ENCODE data around the gene CFAP99. TPM values are rescaled to one million over a fixed set of nuclear protein-coding genes. Genes with fewer than 3 reads are reported as not detected.

Gene CFAP99
- total and polyA plus RNA-seq, 9 of the 15 experiments (the other 6 are each of a cell fraction or from before 2014, with no cell fraction given): 0.07 to 0.18 (median 0.09) TPM; not detected in 6

DNA sequence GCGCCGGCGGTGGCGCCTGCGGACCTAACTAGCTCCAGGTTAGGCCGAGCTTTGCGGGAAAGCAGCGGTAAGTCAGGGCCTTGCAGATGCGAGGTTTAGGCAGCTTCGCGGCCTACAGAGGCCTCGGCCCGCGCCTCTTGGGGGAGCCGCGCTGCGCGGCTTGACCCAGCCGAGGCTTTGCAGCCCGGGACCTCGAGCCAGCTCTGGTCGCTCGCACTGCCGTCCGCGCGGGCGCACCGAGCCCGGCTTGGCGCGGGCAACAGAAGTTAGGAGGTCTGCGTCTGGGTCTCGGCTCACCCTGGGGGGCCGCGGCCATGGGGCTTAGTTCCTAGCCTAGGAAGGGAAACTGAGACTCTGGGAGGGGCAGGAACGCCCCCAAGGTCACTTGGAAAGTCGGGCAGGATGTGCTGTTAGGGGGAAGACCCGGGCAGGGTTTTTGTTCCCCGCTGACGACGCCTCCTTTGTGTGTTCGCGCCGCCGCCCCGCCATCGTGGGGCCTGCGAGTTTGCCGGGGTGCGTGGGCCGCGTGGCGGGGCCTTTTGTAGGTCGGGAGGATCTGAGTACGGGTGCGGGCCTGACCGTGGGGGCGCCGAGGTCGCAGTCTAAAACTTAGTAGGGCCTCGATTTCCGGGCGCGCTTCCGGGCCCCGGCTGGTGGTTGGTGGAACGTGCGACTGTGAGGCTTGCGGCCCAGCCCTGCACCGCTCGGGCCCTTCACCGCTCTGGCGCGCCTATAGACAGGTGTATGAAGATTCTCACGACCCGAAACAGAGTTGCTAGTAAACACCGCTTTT lies 50.6 kb downstream of the CFAP99 start (continued):
- TF ChIP-seq RBFOX2 (IDR thresholded peaks at IDR 0.05; ENCODE audit: low read depth, low read length) (peak; percentile 68), L3MBTL2 (IDR thresholded peaks at IDR 0.05) (peak; percentile 74), ETS1 (conservative IDR thresholded peaks at IDR 0.05; ENCODE audit: control insufficient read depth, low read depth, low read length) (peak; percentile 53; the same call in 1 of the 2 replicates), RBBP5 (IDR thresholded peaks at IDR 0.05; ENCODE audit: borderline replicate concordance, insufficient read depth, low read length, poor library complexity, severe bottlenecking) (peak; percentile 82), ZNF146 (CRISPR knock-in tag; IDR thresholded peaks at IDR 0.05; ENCODE audit: unreplicated experiment) (no peak), RBM14 (IDR thresholded peaks at IDR 0.05; ENCODE audit: borderline replicate concordance, insufficient read depth, low read depth, low read length) (0 out of 2 replicates have a peak, but pooled peaks have one; percentile 51), PCBP1 (IDR thresholded peaks at IDR 0.05; ENCODE audit: low read depth, low read length, poor library complexity, severe bottlenecking) (peak; percentile 37), MAX (CRISPR knock-in tag; IDR thresholded peaks at IDR 0.05) (peak; percentile 64), RAD21 (CRISPR knock-in tag; conservative IDR thresholded peaks at IDR 0.05 in 1 of 2, IDR thresholded peaks at IDR 0.05 in 1 of 2) (no peak), RCOR1 (IDR thresholded peaks at IDR 0.05; ENCODE audit: borderline replicate concordance in 1 of 2, low read depth in 2 of 2, low read length in 2 of 2) (0 out of 4 replicates have a peak, but pooled peaks of 1 of the 2 experiments have one; percentile 26), ZBTB9 (CRISPR knock-in tag; IDR thresholded peaks at IDR 0.05) (0 out of 2 replicates have a peak, but pooled peaks have one; percentile 8), FOXP1 (CRISPR knock-in tag; IDR thresholded peaks at IDR 0.05) (no peak), FOXJ2 (tag; IDR thresholded peaks at IDR 0.05) (no peak), MXI1 (IDR thresholded peaks at IDR 0.05; ENCODE audit: low read depth, low read length) (0 out of 2 replicates have a peak, but pooled peaks have one; percentile 31), GABPB1 (CRISPR knock-in tag; IDR thresholded peaks at IDR 0.05) (peak; percentile 47; the same call in 1 of the 2 replicates), PRPF4 (IDR thresholded peaks at IDR 0.05; ENCODE audit: insufficient read depth, low read depth, low read length, poor library complexity, severe bottlenecking) (peak; percentile 45), ZKSCAN3 (CRISPR knock-in tag; IDR thresholded peaks at IDR 0.05) (no peak), ZSCAN29 (IDR thresholded peaks at IDR 0.05) (peak; percentile 16; the same call in 1 of the 2 replicates)
- TF ChIP-seq, protein P1, sequence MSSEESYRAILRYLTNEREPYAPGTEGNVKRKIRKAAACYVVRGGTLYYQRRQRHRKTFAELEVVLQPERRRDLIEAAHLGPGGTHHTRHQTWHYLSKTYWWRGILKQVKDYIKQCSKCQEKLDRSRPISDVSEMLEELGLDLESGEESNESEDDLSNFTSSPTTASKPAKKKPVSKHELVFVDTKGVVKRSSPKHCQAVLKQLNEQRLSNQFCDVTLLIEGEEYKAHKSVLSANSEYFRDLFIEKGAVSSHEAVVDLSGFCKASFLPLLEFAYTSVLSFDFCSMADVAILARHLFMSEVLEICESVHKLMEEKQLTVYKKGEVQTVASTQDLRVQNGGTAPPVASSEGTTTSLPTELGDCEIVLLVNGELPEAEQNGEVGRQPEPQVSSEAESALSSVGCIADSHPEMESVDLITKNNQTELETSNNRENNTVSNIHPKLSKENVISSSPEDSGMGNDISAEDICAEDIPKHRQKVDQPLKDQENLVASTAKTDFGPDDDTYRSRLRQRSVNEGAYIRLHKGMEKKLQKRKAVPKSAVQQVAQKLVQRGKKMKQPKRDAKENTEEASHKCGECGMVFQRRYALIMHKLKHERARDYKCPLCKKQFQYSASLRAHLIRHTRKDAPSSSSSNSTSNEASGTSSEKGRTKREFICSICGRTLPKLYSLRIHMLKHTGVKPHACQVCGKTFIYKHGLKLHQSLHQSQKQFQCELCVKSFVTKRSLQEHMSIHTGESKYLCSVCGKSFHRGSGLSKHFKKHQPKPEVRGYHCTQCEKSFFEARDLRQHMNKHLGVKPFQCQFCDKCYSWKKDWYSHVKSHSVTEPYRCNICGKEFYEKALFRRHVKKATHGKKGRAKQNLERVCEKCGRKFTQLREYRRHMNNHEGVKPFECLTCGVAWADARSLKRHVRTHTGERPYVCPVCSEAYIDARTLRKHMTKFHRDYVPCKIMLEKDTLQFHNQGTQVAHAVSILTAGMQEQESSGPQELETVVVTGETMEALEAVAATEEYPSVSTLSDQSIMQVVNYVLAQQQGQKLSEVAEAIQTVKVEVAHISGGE (CRISPR knock-in tag; IDR thresholded peaks at IDR 0.05): peak in 1 of 3 experiments; percentile 17; a peak in 3 of 6 replicates

Measured in K562 (cell line).